ENCODE measurements around the gene FYB1.

FYB1 gene

GRCh38 chr5:39249564-39250274 lies 30.4 kb upstream of the FYB1 start:
- DNase-seq, result no peak

GRCh38 chr5:39249069-39249468 lies 29.7 kb upstream of the FYB1 start:
- no peak overlapping the region for H3K27ac ChIP-seq
- H3K36me3 ChIP-seq, result no peaks in the 10 kb centered on the region
- no peak for DNase-seq
- no peaks in the 10 kb centered on the region for H3K9me3 ChIP-seq (ENCODE audit: severe bottlenecking)
- no peak overlapping the region for H3K4me3 ChIP-seq (ENCODE audit: low read depth, low read length)
- no peaks in the 10 kb centered on the region for H3K27me3 ChIP-seq (ENCODE audit: insufficient read depth, low read depth, severe bottlenecking)
- TF ChIP-seq CTCF (IDR thresholded peaks at IDR 0.05; ENCODE audit: low read depth, low read length), result no peak

More at GRCh38 chr5:39249564-39250274, 30.4 kb upstream of the FYB1 start:
- Histone ChIP-seq H3K27me3 (ENCODE audit: insufficient read depth, low read depth, severe bottlenecking) (no peaks in the 10 kb centered on the region), H3K36me3 (no peaks in the 10 kb centered on the region), H3K4me3 (ENCODE audit: low read depth, low read length) (no peak overlapping the region), H3K27ac (no peak overlapping the region), H3K9me3 (ENCODE audit: severe bottlenecking) (no peaks in the 10 kb centered on the region)
- no peak for TF ChIP-seq CTCF (IDR thresholded peaks at IDR 0.05; ENCODE audit: low read depth, low read length)

DNA sequence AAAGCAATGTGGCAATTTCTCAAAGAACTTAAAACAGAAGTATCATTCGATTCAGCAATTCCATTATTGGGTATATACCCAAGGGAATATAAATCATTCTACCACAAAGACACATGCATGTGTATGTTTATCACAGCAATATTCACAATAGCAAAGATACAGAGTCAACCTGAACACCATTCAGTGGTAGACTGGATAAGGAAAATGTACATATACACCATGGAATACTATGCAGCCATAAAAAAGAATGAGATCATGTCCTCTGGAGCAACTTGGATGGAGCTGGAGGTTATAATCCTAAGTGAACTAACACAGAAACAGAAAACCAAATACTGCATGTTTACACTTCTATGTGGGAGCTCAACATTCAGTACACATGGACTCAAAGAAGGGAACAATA lies 21.4 kb upstream of the FYB1 start:
- H3K27me3 ChIP-seq (ENCODE audit: insufficient read depth, low read depth, severe bottlenecking), result no peaks in the 10 kb centered on the region
- TF ChIP-seq CTCF (IDR thresholded peaks at IDR 0.05; ENCODE audit: low read depth, low read length), result no peak
- H3K4me3 ChIP-seq (ENCODE audit: low read depth, low read length), result no peak overlapping the region
- no peak for DNase-seq
- H3K9me3 ChIP-seq (ENCODE audit: severe bottlenecking), result peaks cover 5% of the 10 kb centered on the region
- H3K27ac ChIP-seq, result no peak overlapping the region
- H3K36me3 ChIP-seq, result no peaks in the 10 kb centered on the region

- Histone ChIP-seq H3K27ac (no peak overlapping the region), H3K27me3 (ENCODE audit: insufficient read depth, low read depth, severe bottlenecking) (no peaks in the 10 kb centered on the region), H3K4me3 (ENCODE audit: low read depth, low read length) (no peak overlapping the region), H3K36me3 (no peaks in the 10 kb centered on the region), H3K9me3 (ENCODE audit: severe bottlenecking) (peaks cover 7% of the 10 kb centered on the region)
- no peak for DNase-seq
- TF ChIP-seq CTCF (IDR thresholded peaks at IDR 0.05; ENCODE audit: low read depth, low read length), result no peak
These were observed 19.2 kb upstream of the FYB1 start for GRCh38 chr5:39238366-39239105.

GRCh38 chr5:39236718-39237117 lies 17.4 kb upstream of the FYB1 start:
- no peak overlapping the region for H3K4me3 ChIP-seq (ENCODE audit: low read depth, low read length)
- no peak for TF ChIP-seq CTCF (IDR thresholded peaks at IDR 0.05; ENCODE audit: low read depth, low read length)
- peaks cover 7% of the 10 kb centered on the region for H3K9me3 ChIP-seq (ENCODE audit: severe bottlenecking)
- no peaks in the 10 kb centered on the region for H3K27me3 ChIP-seq (ENCODE audit: insufficient read depth, low read depth, severe bottlenecking)
- H3K36me3 ChIP-seq, result no peaks in the 10 kb centered on the region
- DNase-seq, result no peak
- no peak overlapping the region for H3K27ac ChIP-seq
